HG03135 (cell line): Measurements from ENCODE around the gene TRMT61B.
A peak's percentile ranks its signal among the peaks of the same experiment; 100 is the strongest.

ENCODE experiments used
- ATAC-seq: cut with Tn5 transposase; IDR thresholded peaks from one replicate; pipeline ENCODE4 v1.9.1; 2021; ENCODE audit warnings: mild to moderate bottlenecking, moderate library complexity; ENCODE audit not compliant: unreplicated experiment

Gene TRMT61B

DNA sequence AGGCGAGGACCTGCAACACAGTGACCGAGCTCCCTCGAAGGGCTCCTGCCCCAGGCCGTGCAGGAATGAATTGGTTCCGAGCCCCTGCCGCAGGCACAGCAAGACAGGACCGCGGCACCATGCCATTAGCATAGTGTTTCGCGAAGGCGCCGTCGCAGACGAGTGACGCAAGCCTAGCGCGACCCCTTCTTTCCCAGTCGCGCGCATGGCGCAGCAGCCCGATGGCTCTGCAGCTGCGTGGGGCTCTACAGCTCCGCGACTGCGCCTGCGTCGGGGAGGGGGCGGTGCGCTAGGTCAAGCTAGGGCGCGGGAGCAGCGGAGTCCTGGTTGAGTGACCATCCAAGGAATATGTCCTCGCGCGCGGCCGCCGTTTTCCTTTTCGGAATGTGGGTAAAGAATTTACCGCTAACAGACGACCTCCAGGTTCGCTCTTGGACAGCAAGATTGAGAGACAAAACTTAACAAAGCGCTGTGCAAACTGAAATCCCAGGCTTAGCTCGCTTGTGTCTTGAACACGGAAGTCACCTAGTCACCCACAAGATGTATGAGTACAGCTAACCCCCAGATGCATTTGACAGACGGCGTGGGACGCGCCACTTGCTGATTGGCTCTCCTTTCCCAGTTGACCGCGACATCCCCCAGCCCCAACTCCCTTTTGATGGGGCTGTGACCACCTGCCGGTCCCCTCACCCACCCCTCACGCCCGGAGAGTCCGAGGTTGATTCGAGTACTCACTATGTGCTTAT, at the start of gene TRMT61B:
TSS of gene TRMT61B (minus strand) at position 164 of the 746 bp plus-strand sequence. CDS start at position 132, 32 bp downstream.
- ATAC-seq, result peak; percentile 94

DNA sequence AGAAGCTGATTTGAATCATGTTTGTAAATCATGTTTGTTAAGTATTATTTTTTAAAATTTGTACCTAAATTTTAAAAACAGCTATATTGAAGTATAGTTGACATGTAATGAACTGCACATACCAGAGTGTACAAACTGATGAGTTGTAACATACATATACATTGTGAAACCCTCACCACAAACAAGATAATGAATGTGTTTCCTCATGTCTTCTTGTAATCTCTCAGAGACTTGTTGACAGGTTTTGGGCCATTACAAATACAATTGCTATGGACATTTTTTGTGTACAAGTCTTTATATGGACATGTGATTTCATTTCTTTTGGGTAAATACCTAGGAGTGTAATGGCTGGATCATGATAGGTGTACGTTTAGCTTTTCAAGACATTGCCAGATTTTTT, 45.8 kb upstream of the TRMT61B start:
- ATAC-seq, result no peak

DNA sequence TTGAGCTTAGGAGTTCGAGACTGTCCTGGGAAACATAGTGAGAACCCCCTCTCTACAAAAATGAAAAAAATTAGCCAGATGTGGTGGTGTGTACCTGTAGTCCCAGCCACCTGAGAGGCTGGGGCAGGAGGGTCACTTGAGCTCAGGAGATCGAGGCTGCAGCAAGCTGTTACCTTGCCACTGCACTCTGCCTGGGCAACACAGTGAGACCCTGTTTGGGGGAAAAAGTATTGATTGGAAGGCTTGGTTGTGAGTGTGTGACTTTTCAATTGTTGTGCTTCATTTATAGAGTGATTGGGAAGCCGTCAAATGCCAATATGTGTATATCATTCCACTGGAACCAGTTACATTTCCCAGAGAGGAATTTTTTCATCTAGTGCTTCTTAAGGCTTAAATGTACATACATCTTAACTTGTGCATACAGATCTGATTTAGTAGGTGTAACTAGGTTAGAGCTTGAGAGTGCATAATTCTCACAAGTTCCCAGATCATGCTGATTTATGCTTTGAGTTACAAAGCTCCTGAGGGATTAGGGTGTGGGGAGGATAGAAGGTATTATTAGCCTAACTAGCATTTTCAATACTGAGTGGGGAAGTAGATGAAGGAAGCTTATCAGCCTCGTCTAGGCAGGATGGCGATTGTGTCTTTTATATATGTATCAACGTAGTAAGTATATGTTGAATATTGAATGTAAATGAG, 39.7 kb upstream of the TRMT61B start:
- ATAC-seq, result no peak

DNA sequence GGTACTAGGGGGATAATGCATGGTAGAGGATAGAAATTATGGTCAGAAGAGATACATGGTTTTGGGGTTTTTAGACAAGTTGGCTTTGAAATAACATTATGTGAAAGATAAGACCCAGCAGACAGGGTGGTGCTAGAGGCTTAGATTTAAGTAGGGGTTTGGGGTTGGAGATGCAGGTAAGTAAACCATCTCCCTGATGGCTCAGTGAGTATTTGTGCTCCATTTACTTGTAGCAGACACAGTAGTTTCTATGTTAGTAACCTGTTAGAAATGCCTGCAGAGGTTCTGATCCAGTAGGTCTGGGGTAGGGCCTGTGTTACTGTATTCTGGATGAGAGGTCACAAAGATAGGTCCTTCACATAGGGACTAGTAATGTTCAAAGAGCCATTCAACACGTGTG, 38.1 kb upstream of the TRMT61B start:
- no peak for ATAC-seq

DNA sequence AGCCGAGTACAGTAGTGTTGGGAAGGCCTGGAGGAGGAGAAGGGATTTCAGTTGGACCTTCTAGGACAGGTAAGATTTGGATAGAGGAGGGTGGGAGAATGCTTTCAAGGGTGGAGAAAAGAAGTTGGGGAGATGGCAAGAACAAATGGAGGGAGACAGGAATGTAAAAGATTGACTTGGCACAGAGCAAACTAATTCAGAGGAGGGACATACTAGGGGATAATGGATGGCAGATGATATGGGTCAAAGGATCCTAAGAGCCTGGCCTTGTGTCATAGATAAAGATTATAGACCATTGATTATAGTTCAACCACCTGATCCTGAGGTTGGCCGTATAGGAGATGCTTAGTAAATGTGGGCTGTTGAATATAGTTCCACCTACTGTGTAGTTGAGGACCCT, 36.7 kb upstream of the TRMT61B start:
- no peak for ATAC-seq

DNA sequence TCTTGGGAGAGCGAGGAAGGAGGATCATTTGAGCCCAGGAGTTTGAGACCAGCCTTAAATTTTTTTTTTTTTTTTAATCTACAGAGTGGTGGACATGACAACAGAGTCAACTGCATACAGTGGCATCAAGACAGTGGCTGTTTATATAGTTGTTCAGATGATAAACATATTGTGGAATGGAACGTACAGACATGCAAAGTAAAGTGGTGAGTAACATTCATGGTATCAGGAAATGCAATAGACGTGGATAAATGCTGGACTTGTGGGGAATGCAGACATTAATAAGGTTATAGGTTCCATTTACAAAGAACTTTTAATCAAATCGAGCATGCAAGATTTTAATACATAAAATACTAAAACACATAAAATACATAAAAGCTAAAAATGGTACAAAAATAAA, 36.3 kb upstream of the TRMT61B start:
- no peak for ATAC-seq

DNA sequence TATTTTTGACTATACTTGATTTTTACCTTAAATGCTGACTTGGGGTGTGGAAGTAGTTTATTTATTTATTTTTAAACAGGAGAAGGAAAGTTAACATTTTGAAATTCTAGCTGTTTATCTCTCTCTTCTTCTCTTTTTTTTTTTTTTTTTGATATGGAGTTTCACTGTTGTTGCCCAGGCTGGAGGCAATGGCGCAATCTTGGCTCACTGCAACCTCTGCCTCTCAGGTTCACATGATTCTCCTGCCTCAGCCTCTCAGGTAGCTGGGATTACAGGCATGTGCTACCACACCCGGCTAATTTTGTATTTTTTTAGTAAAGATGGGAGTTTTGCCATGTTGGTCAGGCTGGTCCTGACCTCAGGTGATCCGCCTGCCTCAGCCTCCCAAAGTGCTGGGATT, 35.4 kb upstream of the TRMT61B start:
- ATAC-seq, result no peak

DNA sequence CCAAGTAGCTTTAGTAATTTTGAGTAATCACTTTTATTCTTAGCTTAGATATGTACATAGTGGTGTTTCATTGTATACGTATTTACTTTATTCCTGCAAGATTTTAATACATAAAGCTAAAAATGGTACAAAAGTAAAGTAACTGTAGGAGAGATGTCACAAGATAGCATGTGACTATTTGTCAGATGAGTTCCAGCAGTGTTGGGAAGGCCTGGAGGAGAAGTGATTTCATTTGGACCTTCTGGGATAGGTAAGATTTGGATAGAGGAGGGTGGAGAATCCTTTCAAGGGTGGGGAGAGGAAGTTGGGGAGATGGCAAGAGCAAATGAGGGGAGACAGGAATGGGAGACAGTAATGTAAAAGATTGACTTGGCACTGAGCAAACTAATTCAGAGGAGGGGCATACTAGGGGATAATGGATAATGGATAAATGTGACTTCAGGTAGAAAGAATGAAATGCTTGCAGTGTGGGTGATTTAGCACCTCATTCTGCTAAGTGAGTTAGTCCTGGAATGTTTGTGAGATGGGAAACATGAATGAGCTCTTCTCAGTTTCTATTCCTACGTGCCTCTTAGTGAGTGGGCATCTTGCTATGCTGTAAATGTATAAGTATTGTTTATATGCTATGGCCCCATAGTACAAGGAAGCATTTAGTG, 34.8 kb upstream of the TRMT61B start:
- ATAC-seq, result no peak

DNA sequence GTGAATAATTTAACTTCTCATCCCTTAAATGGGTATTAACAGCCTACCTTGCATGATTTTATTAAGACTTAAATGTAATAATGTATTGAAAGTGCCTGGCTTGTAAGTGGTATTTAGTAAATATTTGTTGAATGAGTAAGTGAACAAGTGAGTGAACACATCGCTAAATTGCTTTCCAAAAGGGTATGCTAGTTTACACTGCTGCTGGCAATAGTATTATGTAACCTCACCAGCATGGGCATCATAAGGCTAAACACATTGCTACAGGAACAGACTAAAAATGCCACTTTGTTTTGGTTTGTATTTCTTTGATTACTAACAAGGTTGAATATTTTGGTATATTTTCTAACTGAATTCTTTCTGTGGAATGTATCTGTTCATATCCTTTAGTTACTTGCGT, 34.2 kb upstream of the TRMT61B start:
- ATAC-seq, result no peak

DNA sequence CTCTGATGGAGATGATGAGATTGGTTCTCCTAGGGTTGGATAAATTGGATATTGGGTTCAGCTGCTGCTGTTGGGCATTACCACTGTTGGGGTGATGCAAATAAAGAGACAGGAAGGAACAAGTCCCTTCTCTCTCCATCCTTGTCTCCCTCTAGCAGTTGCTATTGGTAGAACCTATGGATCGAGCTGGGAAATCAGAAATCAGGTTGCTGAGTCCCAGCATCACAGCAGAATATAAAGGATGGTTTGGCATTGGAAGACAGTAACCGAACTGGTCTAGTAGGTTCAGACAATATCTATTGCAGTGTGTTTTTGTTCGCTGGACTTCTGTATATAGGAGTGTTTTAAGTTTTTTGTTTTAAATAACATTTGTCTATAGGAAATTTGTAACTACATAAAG, 32.5 kb upstream of the TRMT61B start:
- no peak for ATAC-seq

DNA sequence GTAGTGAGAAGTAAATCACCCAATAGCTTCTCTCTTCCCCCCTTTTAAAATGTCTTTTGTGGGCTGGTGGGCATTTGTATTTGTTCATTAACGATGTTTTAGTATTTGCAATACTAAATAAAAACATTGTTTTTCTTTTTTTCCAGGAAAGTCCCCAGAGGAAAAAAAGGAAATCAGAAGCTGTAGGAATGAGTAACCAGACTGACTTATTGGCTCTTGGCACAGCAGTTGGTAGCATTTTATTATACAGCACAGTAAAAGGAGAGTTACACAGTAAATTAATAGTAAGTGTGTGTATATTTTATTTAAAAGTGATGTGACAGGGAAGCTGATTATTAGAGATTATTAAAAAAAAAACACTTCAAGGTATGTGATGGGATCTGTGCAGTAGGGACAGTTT, 31.7 kb upstream of the TRMT61B start:
- no peak for ATAC-seq

DNA sequence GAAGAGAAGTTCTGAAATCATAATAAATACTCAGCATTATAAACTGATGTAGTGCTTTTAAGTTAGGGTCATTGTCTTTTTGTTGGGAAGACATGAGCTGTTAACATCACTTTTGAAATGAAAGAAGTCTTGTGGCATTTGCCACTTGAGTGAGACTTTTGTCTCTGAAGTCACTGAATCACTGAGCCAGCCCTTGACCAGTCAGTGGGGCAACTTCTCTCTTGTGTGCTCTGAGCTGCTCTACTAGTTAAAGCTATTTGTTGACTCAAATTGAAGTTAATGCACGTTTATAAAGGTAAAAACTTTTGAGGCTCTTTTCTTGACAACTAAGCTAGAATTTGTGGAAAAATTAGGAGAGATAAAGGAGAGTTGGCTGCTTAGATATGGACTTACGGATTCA, 31.1 kb upstream of the TRMT61B start:
- ATAC-seq, result no peak

DNA sequence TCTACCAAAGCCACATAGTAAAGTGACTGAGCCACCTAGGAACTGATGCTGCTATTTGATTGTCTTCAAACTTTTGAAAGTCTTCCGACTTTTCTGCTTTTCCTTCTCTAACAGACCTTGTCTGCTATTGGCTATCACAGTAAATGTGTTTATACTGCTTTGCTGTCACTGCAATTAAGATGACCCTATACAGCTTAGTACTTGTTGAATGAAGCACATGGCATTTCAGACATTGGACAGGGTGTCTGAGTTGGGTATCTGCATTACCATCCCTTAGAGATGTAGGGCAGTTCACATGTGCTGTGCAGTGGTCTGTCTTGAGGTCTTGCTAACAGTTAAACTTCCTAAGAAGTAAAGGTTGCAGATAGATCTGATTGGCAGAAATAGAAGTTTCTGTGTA, 27.9 kb upstream of the TRMT61B start:
- no peak for ATAC-seq

DNA sequence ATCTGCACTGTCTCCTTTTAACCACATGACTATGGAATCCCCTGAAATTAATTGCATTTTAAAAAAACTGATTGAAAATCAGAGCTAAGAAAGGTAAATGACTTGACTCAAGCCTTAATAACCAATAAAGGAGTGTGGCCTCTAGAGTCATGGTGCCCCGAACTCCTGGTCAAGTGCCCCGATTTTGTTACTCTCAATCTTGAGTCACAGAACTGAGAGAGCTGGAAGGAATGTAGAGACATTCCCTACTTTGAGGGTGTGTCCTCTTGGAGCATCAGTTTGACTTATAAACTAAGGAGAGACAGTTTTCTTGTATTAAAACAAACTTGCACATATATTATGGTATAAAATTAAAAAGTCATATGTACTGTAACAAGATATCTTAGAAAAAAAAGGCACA, 26.8 kb upstream of the TRMT61B start:
- no peak for ATAC-seq

DNA sequence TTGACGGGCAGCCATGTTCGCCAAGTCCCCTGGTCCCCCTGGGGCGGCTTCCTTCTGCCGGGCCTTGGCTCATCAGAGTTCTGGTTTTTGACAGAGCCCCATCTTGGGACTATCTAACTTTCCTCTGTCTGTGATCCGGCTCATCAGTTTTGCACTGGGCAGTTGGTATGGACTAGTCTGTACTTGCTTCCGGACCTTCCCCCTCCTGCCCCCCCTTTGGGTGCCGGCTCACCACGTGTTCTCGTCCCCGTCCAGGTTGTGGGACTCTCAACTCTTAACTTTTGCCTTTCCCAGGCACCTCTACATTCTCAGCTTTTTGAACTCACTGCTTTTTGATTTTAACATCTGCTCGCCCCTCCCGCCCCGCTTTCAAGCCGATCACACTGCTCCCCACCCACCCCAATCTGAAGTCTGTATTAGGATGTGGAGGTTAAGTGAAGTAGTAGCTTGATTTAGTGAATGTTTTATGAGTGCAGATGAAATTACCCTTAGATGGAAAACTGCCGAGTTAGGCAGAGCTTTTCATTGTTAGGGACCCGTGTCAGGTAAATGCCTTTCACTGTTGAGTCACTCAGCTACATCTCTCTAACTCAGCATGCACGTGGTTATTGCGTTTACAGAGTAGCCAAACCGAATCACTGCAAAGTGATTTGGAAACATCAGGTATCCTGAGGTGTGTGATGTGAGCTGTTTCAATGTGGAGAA, 25.2 kb upstream of the TRMT61B start:
- peak; percentile 8 for ATAC-seq

DNA sequence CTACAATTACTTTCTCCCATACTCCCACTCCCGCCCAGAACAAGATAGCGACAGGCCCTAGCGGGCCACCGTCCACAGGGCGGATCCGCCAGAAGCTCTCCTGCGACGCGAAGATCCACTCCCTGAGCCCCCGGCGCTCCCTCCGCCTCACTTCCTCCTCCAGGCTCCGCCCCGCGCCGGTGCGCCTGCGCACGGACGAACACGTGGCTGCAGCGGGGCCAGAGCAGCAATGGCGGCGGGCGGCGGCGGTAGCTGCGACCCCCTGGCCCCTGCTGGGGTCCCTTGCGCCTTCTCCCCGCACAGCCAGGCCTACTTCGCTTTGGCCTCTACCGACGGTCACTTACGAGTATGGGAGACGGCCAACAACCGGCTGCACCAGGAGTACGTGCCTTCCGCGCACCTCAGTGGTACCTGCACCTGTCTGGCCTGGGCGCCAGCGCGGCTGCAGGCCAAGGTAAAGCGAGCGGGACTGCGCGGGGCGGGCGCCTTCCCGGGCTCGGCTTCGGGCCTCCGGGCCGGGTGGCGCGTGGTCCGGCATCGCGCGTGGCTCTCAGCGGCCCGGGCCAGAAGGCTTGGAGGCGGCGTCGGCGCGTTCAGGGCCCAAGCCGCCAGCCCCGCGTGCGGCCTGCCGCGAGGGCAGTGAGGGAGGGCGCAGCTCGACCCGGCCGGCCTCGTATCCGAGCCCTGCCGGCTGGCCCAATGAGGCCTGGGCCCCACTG, 24.5 kb upstream of the TRMT61B start, which contains the start of gene WDR43:
TSS of gene WDR43 (plus strand) at position 198 of the 719 bp plus-strand sequence. CDS start at position 230, 32 bp downstream.
- ATAC-seq, result peak; percentile 90

DNA sequence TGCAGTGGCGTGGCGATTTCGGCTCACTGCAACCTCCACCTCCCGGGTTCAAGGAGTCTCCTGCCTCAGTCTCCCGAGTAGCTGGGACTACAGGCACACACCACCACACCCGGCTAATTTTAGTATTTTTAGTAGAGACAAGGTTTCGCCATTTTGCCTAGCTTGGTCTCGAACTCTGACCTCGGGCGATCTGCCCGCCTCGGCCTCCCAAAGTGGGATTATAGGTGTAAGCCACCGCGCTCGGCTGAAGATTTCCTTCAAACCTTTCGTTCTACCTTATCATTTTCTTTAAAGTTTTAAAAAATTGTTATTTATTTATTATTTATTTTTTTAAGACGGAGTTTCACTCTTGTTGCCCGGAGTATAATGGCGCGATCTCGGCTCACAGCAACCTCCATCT, 23.4 kb upstream of the TRMT61B start:
- no peak for ATAC-seq

DNA sequence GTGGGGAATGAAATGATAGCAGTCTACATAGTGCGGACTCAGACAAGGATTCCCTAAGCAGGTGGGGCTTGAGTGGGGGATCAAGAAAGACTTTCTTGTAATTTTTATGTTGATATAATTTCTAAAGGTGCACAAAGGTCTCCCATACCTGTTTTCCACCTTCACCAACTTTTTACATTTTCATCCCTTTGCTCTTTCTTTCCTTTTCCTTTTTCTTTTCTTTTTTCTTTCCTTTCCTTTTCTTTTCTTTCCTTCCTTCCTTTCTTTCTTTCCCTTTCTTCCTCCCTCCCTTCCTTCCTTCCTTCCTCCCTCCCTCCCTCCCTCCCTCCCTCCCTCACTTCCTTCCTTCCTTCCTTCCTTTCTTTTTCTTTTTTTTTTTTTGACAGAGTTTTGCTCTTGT, 10.1 kb upstream of the TRMT61B start:
- no peak for ATAC-seq

DNA sequence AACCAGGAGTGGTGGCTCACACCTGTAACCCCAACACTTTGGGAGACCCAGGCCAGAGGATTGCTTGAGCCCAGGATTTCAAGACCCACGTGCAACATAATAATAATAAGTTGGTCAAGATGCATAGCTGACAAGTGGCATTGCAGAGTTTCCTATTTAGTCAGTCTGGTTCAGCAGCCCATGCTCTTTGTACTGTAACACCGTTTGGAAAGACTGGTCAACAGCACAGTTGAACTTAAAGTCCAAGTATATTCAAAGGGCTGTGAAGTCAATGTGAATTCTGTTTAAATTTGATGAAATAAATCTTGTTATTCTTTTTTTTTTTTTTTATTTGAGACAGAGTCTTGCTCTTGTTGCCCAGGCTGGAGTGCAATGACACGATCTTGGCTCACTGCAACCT, 1.5 kb upstream of the TRMT61B start:
- ATAC-seq, result no peak

DNA sequence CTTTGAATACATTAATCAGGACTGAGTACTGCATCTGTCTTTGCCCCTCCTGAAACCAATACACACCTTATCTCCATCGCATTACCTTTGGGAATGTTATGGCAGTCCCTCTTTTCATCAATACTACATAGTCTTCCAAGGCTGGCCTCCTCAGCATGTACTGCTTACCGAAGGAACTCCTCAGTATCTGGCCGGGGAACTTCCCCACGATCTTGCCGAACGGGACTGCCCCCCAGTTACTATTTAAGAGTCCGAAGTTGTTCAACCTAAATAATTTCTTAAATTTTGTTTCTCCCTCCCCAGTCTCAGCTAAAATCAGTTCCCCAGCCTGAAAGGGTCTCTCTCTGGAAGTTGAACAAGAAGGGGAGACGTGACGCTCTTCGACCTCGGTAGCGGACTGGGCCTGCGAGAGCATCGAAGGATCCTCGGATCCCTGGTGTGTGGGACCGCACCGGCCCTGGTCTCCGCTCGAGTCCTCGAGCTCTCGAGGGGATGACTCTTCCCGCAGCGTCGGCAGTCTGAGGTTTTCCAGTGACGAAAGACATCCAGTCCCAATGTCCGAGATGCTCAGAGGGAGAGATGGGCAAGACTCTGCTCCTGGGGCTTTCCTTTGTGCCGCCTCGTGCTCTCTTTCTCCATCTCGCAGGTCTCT, 489 bp downstream of the TRMT61B start:
- peak; percentile 21 for ATAC-seq
